Lung (tissue), 12 donors: Measurements from ENCODE around the gene CLPTM1L. TPM values are rescaled to one million over a fixed set of nuclear protein-coding genes. Genes with fewer than 3 reads are reported as not detected.
"Not testable (repeated sequence)": the region's sequence is repeated elsewhere in the genome, so short reads cannot be mapped to it uniquely, and the experiment has no call there.

ENCODE experiments used
- ATAC-seq: fragments of 200-7000 bp; cut with Tn5 transposase; one replicate; pipeline ENCODE4 v1.9.1; 2020; ENCODE audit warnings: moderate number of reproducible peaks; ENCODE audit not compliant: insufficient read depth, low FRiP score
- DNase-seq, 3 donors: peaks; one replicate each; pipeline ENCODE4 v3.0.0-alpha.2; 2013 to 2017
- H3K27ac ChIP-seq, 2 donors: one replicate each; pipeline ENCODE4 v1.5.1; 2013; ENCODE audit warnings: mild to moderate bottlenecking in 2 of 2, moderate library complexity in 2 of 2, control low read depth in 1 of 2, inconsistent platforms in 1 of 2, low read depth in 1 of 2, low read length in 1 of 2
- H3K27me3 ChIP-seq, 3 donors: one replicate each; pipeline ENCODE4 v1.5.1; 2013; ENCODE audit warnings: low read length in 2 of 3; ENCODE audit not compliant: control insufficient read depth in 3 of 3, insufficient read depth in 3 of 3
- H3K36me3 ChIP-seq, 4 donors: one replicate each; pipeline ENCODE4 v1.5.1; 2013; ENCODE audit warnings: low read length in 4 of 4, mild to moderate bottlenecking in 1 of 4, moderate library complexity in 1 of 4; ENCODE audit not compliant: control insufficient read depth in 4 of 4, insufficient read depth in 4 of 4
- H3K4me1 ChIP-seq, 5 donors: one replicate each; pipeline ENCODE4 v1.5.1; 2013; ENCODE audit warnings: low read length in 5 of 5, mild to moderate bottlenecking in 2 of 5, moderate library complexity in 1 of 5; ENCODE audit not compliant: control insufficient read depth in 5 of 5, insufficient read depth in 5 of 5
- H3K4me3 ChIP-seq: one replicate; pipeline ENCODE4 v1.5.1; 2013; ENCODE audit warnings: mild to moderate bottlenecking, control low read depth, moderate library complexity
- H3K9ac ChIP-seq, 2 donors: one replicate each; pipeline ENCODE4 v1.5.1; 2013; ENCODE audit warnings: low read length in 2 of 2, control low read depth in 1 of 2; ENCODE audit not compliant: insufficient read depth in 1 of 2
- H3K9me3 ChIP-seq, 4 donors: one replicate each; pipeline ENCODE4 v1.5.1; 2013; ENCODE audit warnings: low read length in 3 of 4, mild to moderate bottlenecking in 1 of 4, moderate library complexity in 1 of 4; ENCODE audit not compliant: control insufficient read depth in 4 of 4, insufficient read depth in 3 of 4
- WGBS, 2 donors: extraction: QIAGEN DNeasy Blood & Tissue Kit; methylation state at CpG; one replicate each; pipeline ENCODE4 v1.1.7; 2013; 5-methylcytosine and 5-hydroxymethylcytosine counted together
- polyA plus RNA-seq, 2 donors: library from polyadenylated mRNA; stranded (reverse); fragments of 200-250 nt; gene quantifications; one replicate each; pipeline ENCODE4 v1.2.1, GENCODE V29; 2013
- total RNA-seq, 2 donors: library from RNA; depleted of rRNA in 1 of 2; stranded (reverse); fragments of >200 nt in 1 of 2; gene quantifications; one replicate each; pipeline ENCODE4 v1.2.1, GENCODE V29; 2014 to 2021
- TF ChIP-seq, protein P1 (sequence below): IDR thresholded peaks from 2 replicates; pipeline ENCODE4 v1.5.1; 2012; ENCODE audit warnings: mild to moderate bottlenecking; ENCODE audit errors: control extremely low read depth, extremely low read depth
- donor health status: control.
- donor health status: control.
- donor health status: Bipolar disorder and iron deficiency.
- donor health status: healthy.
- donor health status: DM: yes; HTN: yes; CAD: no.

Gene CLPTM1L
- total and polyA plus RNA-seq, 4 donors: 79.0 to 153 (median 144) TPM

DNA sequence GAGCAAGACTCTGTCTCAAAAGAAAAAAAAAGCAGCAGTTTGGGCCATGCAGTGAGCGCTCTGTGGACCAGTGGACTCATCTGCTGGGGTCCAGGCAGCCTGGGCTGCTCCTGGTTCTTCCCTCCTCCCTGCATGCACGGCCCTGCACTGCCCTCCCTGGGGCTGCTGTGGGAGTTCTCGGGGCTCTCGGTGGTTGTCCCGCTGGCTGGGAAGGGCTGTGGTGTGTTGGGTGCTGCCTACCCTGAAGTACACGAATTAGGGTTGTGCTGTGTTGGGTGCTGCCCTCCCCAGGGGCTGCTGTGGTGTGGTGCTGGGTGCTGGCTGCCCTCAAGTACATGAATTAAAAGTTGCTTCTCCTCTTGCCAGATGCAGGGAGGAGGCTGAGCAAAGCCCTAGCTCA lies 18.3 kb upstream of the CLPTM1L start:
- Histone ChIP-seq H3K36me3 (no peaks in the 10 kb centered on the region), H3K9me3 (no peaks in the 10 kb centered on the region), H3K27ac (no peak overlapping the region), H3K27me3 (peaks cover 0 to 18% (median 0%) of the 10 kb centered on the region in 3 donors), H3K4me1 (no peaks in the 10 kb centered on the region), H3K9ac (no peak overlapping the region), H3K4me3 (no peak overlapping the region)
- ATAC-seq (no peak), DNase-seq (no peak)
- 47 to 51% methylated on average over 6 of the region's 6 CpGs for WGBS, 2 donors
- TF ChIP-seq, protein P1, sequence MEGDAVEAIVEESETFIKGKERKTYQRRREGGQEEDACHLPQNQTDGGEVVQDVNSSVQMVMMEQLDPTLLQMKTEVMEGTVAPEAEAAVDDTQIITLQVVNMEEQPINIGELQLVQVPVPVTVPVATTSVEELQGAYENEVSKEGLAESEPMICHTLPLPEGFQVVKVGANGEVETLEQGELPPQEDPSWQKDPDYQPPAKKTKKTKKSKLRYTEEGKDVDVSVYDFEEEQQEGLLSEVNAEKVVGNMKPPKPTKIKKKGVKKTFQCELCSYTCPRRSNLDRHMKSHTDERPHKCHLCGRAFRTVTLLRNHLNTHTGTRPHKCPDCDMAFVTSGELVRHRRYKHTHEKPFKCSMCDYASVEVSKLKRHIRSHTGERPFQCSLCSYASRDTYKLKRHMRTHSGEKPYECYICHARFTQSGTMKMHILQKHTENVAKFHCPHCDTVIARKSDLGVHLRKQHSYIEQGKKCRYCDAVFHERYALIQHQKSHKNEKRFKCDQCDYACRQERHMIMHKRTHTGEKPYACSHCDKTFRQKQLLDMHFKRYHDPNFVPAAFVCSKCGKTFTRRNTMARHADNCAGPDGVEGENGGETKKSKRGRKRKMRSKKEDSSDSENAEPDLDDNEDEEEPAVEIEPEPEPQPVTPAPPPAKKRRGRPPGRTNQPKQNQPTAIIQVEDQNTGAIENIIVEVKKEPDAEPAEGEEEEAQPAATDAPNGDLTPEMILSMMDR: no peak

DNA sequence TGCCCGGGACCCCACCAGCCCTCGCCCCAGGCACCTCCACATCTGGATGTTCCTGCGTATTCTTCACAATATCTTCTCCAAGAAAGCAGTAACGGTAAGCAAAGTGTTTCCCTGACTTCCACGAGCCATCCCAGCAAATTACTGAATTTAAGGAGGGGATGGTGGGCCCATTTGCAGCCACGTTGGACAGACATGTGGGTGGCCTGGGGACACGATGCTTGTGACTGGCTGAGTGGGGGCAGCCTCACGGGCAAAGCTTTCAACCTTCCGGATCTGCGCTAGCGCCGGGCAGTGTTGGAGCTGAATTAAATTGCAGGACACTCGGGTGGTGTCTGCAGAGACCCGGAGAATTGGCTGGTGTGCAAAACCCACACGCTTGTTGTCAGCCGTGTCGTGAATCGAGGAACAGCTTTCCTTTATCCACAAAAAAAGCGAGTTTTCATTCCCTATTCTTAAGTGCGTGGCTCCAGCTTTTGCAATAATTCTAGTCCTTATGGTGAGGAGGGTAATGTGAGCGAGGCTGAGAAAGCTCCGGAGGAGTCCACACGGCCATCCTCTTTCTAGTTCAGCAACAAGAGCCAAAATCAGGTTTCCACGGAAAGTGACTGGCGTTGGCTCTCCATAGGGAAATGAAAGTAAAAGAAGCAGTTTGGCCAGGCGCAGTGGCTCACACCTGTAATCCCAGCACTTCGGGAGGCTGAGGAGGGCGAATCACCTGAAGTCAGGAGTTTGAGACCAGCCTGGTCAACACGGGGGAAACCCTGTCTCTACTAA lies 17.5 kb upstream of the CLPTM1L start:
- Histone ChIP-seq H3K9me3 (no peaks in the 10 kb centered on the region), H3K27ac (no peak overlapping the region), H3K4me3 (no peak overlapping the region), H3K4me1 (no peaks in the 10 kb centered on the region), H3K9ac (no peak overlapping the region), H3K36me3 (no peaks in the 10 kb centered on the region), H3K27me3 (peaks cover 0 to 18% (median 0%) of the 10 kb centered on the region in 3 donors)
- 86 to 90% methylated on average over 29 of the region's 29 CpGs for WGBS, 2 donors
- DNase-seq (no peak), ATAC-seq (no peak)
- TF ChIP-seq, protein P1: no peak

DNA sequence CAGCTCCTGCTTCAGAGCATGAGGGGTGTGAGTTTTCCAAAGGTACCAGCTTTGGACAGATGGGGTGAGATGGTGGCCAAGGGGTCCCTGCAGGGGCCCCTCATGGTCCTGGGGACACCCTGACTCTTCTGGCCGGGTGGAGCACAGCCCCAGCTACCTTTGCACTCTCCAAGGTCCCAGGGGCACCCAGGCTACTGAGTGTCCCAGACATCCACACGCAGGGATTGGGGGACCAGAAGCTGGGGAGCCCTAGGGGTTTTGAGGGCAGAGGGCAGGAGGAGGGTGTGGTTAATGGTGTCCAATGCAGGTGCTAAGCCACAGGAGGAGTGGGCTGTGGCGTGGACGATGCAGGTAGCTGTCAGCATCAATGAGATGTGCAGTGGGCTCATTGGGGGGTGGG lies 16.0 kb upstream of the CLPTM1L start:
- TF ChIP-seq, protein P1: no peak
- Histone ChIP-seq H3K9ac (no peak overlapping the region), H3K27me3 (peaks cover 0 to 17% (median 0%) of the 10 kb centered on the region in 3 donors), H3K36me3 (no peaks in the 10 kb centered on the region), H3K4me1 (no peaks in the 10 kb centered on the region), H3K27ac (no peak overlapping the region), H3K4me3 (no peak overlapping the region), H3K9me3 (no peaks in the 10 kb centered on the region)
- 70 to 92% methylated on average over 4 of the region's 4 CpGs for WGBS, 2 donors
- DNase-seq (no peak), ATAC-seq (no peak)

- not testable (repeated sequence) for ATAC-seq, H3K4me1 ChIP-seq, DNase-seq, H3K9ac ChIP-seq, H3K9me3 ChIP-seq, H3K27ac ChIP-seq, H3K36me3 ChIP-seq, H3K4me3 ChIP-seq
- peaks cover 0 to 17% (median 0%) of the 10 kb centered on the region in 3 donors for H3K27me3 ChIP-seq
- 73 to 77% methylated on average over 7 of the region's 7 CpGs for WGBS, 2 donors
Measured at GRCh38 chr5:1360367-1360766, 15.5 kb upstream of the CLPTM1L start.
